ENCODE measurements around the gene ZNF641.
A peak's percentile ranks its signal among the peaks of the same experiment; 100 is the strongest.

Gene ZNF641

DNA sequence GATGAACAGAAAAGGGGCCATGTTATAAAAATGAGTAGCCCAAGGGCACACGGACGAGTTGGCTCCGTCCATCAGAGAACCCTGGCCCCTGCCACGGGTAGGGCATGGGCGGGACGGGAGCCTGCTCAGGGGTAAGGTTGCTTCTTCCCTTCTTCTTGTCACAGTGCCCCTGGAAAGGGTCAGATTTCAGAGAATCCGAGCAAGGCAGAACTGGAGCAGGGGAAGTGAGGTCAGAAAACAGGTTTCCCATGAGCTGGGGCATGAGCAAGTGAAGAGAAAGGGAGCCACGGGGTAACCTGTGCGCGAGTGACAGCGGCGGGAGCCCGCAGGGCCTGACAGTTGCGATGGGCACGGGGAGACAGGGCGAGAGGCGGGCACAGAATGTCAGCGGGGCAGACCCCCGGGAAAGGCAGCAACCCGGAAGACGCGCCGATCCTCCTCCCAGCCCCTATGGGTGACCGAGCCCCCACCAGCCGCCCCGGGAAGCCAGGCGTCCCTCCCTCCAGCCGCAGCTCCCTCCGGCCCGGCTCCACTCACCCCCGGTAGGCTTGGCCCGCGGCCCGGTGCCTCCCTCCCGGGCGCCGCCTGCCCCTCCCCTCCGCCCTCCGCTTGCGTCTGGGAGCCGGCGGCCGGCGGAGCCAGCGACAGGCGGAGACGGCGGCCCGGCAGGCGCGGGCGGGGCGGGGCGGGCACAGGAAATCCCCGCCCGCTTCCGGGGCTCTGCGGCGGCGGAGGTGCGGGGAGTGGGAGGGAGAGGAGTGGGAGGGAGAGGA is at the start of gene ZNF641:
Gene ZNF641 (minus strand): TSS at position 671 of the 773 bp plus-strand sequence. CDS start 2,829 bp downstream, outside the sequence.
- TF ChIP-seq, protein P1, sequence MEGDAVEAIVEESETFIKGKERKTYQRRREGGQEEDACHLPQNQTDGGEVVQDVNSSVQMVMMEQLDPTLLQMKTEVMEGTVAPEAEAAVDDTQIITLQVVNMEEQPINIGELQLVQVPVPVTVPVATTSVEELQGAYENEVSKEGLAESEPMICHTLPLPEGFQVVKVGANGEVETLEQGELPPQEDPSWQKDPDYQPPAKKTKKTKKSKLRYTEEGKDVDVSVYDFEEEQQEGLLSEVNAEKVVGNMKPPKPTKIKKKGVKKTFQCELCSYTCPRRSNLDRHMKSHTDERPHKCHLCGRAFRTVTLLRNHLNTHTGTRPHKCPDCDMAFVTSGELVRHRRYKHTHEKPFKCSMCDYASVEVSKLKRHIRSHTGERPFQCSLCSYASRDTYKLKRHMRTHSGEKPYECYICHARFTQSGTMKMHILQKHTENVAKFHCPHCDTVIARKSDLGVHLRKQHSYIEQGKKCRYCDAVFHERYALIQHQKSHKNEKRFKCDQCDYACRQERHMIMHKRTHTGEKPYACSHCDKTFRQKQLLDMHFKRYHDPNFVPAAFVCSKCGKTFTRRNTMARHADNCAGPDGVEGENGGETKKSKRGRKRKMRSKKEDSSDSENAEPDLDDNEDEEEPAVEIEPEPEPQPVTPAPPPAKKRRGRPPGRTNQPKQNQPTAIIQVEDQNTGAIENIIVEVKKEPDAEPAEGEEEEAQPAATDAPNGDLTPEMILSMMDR (IDR thresholded peaks at IDR 0.05; ENCODE audit: insufficient read depth, low read depth, low read length, missing control alignments): no peak
- peak; percentile 85 for DNase-seq (ENCODE audit: low read depth)
- peak within 1 kb of the TSS; percentile 93 for H3K4me3 ChIP-seq (ENCODE audit: low read depth, low read length)

DNA sequence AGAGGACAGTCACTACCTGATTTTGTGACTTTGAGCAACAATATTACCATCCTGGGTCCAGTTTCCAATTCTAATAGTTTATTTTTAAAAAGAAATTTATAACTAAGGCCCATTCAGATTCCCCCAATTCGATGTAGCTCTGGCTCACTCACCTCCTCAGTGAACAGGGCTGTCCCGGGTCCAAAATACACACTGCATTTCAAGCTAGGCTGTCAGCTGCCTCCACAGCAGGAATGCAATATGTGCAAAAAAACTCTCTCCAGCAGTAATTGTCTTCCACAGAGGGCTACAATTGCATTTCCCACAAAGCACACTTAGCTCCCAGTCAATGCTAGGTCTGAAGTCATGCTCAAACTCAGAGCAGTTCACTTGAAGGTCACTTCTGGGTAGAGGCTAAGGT is 39.3 kb upstream of the ZNF641 start:
- TF ChIP-seq, protein P1 (IDR thresholded peaks at IDR 0.05; ENCODE audit: insufficient read depth, low read depth, low read length, missing control alignments): no peak
- no peak overlapping the region for H3K4me3 ChIP-seq (ENCODE audit: low read depth, low read length)
- no peak for DNase-seq (ENCODE audit: low read depth)

DNA sequence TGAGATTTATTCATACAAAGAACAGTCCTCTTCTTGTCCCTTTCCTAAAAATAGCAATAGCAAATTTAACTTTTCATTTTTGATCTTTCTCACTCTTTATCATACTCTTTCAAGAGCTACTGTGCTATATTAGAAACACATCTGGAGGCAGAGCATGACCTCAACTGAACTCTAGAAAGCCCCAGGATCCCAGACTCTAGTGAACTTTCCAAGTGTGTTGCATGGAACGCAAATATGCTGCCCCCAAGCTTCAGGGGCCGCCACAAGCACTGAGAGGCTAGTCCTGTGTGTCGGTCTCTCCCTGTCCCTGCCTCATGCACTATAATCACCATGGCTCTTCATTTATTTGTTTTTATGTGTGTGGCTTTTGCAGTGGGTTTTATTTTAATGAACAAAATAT is 38.7 kb upstream of the ZNF641 start:
- DNase-seq (ENCODE audit: low read depth): no peak
- TF ChIP-seq, protein P1 (IDR thresholded peaks at IDR 0.05; ENCODE audit: insufficient read depth, low read depth, low read length, missing control alignments): no peak
- H3K4me3 ChIP-seq (ENCODE audit: low read depth, low read length): no peak overlapping the region

DNA sequence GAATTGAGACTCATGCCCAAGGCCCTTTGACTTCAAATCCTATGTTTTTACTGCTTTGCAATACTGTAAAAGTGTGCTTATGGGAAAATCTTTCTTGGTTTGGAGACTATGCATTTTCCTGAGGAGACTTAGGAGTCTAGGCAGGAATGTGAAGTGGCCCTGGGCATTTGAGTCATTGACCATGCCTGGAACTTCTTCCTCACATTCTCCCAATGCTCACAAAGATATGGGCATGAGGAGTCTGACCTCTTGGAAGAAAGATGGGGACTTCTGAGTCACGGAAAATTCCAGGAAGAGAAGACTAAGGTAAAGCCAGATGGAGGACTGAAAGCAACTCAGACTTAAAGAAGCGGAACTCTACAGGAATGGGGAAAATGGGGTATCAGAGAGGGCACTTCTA is 38.2 kb upstream of the ZNF641 start:
- no peak for DNase-seq (ENCODE audit: low read depth)

DNA sequence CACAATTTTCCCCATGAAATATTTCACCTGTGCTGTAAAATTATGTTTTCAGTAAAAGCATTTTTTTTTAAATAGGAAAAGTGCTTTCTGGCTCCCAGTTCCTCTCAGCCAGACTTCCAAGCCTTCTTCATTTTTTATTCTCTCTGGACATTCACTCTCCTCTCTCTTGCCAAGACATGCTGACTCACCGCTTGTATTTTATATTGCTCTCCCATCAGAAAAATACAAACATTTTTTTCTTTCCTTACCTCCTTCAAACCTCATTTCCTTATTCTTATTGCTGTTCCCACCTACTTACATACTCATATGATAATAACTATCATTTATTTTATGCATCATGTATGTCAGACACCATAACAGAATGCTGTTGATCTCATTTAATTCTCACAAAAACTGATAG is 37.7 kb upstream of the ZNF641 start:
- TF ChIP-seq, protein P1 (IDR thresholded peaks at IDR 0.05; ENCODE audit: insufficient read depth, low read depth, low read length, missing control alignments): no peak
- H3K4me3 ChIP-seq (ENCODE audit: low read depth, low read length): no peak overlapping the region
- no peak for DNase-seq (ENCODE audit: low read depth)

More for the DNA sequence above, 38.2 kb upstream of the ZNF641 start:
- H3K4me3 ChIP-seq (ENCODE audit: low read depth, low read length): no peak overlapping the region
- TF ChIP-seq, protein P1 (IDR thresholded peaks at IDR 0.05; ENCODE audit: insufficient read depth, low read depth, low read length, missing control alignments): no peak

DNA sequence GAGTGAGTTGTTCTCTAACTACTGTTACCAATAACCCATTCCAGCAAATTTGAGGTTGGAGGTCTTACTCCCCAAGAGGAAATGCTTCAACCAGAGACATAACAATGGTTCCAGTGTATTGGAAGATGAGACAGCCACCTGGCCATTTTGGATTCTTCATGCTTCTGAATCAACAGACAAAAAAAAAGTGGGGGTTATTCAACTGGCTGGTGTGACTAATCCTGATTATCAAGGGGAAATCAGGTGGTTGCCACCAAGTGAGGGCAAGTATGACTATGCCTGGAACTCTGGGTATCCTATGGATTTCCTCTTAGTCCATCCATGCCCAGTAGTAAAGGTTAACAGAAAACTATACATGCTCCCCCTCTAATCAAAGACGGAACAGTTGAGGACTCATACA is 29.9 kb upstream of the ZNF641 start:
- no peak for DNase-seq (ENCODE audit: low read depth)
- TF ChIP-seq, protein P1 (IDR thresholded peaks at IDR 0.05; ENCODE audit: insufficient read depth, low read depth, low read length, missing control alignments): no peak
- no peak overlapping the region for H3K4me3 ChIP-seq (ENCODE audit: low read depth, low read length)

DNA sequence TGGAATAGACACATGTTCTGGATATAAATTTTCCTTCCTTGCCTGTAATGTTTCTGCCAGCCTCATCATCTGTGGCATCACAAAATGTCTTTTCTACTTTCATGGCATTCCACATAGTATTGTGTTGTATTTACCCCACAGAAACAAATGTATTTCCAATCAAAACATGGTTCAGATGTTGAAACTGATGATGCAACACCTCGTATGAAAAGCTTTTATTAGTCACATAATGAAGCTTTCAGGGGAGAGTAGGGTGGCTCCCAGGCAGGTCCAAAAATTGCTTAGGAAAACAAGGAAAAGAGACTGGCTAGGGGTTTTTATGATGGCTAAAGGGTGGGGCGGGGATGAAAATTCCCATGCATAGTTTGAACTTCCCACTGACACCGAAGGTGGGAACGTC is 29.1 kb upstream of the ZNF641 start:
- no peak overlapping the region for H3K4me3 ChIP-seq (ENCODE audit: low read depth, low read length)
- DNase-seq (ENCODE audit: low read depth): no peak
- TF ChIP-seq, protein P1 (IDR thresholded peaks at IDR 0.05; ENCODE audit: insufficient read depth, low read depth, low read length, missing control alignments): no peak

Measured in GM12865 (cell line).